NCI-H82 treated with DMSO at 0.1 percent for 48 hours (cell line): ENCODE results near the gene ISX.

Experiments used
- DNase-seq: peaks from one replicate; lab custom pipeline; 2025; ENCODE audit not compliant: unreplicated experiment; lab: John Stamatoyannopoulos, UW

ISX gene

GRCh38 chr22:35109616-35110015, 43.7 kb downstream of the ISX start:
- no peak for DNase-seq

- DNase-seq, result no peak
Measured at GRCh38 chr22:35111244-35111643, 45.3 kb downstream of the ISX start.

GRCh38 chr22:35113341-35113740, 47.4 kb downstream of the ISX start:
- no peak for DNase-seq

GRCh38 chr22:35114131-35114980, 48.4 kb downstream of the ISX start:
- no peak for DNase-seq

- no peak for DNase-seq
Measured at GRCh38 chr22:35115515-35115914, 49.6 kb downstream of the ISX start.

- no peak for DNase-seq
Measured at GRCh38 chr22:35116269-35116668, 50.3 kb downstream of the ISX start.

- no peak for DNase-seq
Measured at GRCh38 chr22:35116817-35117216, 50.9 kb downstream of the ISX start.

- DNase-seq, result no peak
Measured at GRCh38 chr22:35119494-35119893, 53.5 kb downstream of the ISX start.

- DNase-seq, result no peak
Measured at GRCh38 chr22:35124691-35125219, 58.8 kb downstream of the ISX start.

GRCh38 chr22:35126993-35127392, 61.0 kb downstream of the ISX start:
- no peak for DNase-seq

- DNase-seq, result no peak
Measured at GRCh38 chr22:35128637-35129036, 62.7 kb downstream of the ISX start.

GRCh38 chr22:35131525-35132000, 65.6 kb downstream of the ISX start:
- no peak for DNase-seq

- no peak for DNase-seq
Measured at GRCh38 chr22:35132568-35132967, 66.6 kb downstream of the ISX start.

GRCh38 chr22:35133702-35134380, 67.9 kb downstream of the ISX start:
- no peak for DNase-seq

- DNase-seq, result no peak
Measured at GRCh38 chr22:35134637-35135036, 68.7 kb downstream of the ISX start.

GRCh38 chr22:35135165-35135564, 69.2 kb downstream of the ISX start:
- DNase-seq, result no peak
